DND-41 (cell line): ENCODE results near the gene DPF3.

Experiments used
- ATAC-seq: fragments of 200-7000 bp; cut with Tn5 transposase; 3 replicates; pipeline ENCODE4 v1.9.1; 2021; ENCODE audit warnings: low read depth; ENCODE audit not compliant: insufficient read depth
- DNase-seq: peaks from one replicate; pipeline ENCODE4 v3.0.0-alpha.2; 2020
- H2AFZ ChIP-seq: 2 replicates; pipeline ENCODE4 v1.6.0; 2012; ENCODE audit warnings: low read depth, low read length
- H3K27ac ChIP-seq: 2 replicates; pipeline ENCODE4 v1.5.1; 2012; ENCODE audit warnings: low read length, inconsistent platforms
- H3K27me3 ChIP-seq: fragments of 200-600 bp; sonication (generic); 2 replicates; pipeline ENCODE4 v1.6.0; 2012; ENCODE audit warnings: low read length, mild to moderate bottlenecking, inconsistent platforms; ENCODE audit not compliant: insufficient read depth, poor library complexity
- H3K36me3 ChIP-seq: 2 replicates; pipeline ENCODE4 v1.5.1; 2012; ENCODE audit warnings: low read length, inconsistent platforms; ENCODE audit not compliant: insufficient read depth
- H3K4me1 ChIP-seq: 2 replicates; pipeline ENCODE4 v1.5.1; 2012; ENCODE audit warnings: mild to moderate bottlenecking, low read length; ENCODE audit not compliant: insufficient read depth
- H3K4me2 ChIP-seq: 2 replicates; pipeline ENCODE4 v1.6.0; 2012; ENCODE audit warnings: mild to moderate bottlenecking, moderate library complexity, low read length, inconsistent platforms; ENCODE audit not compliant: insufficient read depth
- H3K4me3 ChIP-seq, 2 experiments: fragments of 200-600 bp in 1 of 2; shearing (Covaris generic) in 1 of 2; 2 replicates each; pipeline ENCODE4 v1.5.1; 2012 to 2016; ENCODE audit warnings: inconsistent platforms in 2 of 2, low read length in 2 of 2, mild to moderate bottlenecking in 2 of 2, low read depth in 1 of 2, moderate library complexity in 1 of 2
- H3K79me2 ChIP-seq: 2 replicates; pipeline ENCODE4 v1.6.0; 2012; ENCODE audit warnings: low read length, inconsistent platforms; ENCODE audit not compliant: insufficient read depth
- H3K9ac ChIP-seq: 2 replicates; pipeline ENCODE4 v1.6.0; 2012; ENCODE audit warnings: low read depth, mild to moderate bottlenecking, inconsistent platforms, low read length, moderate library complexity
- H3K9me3 ChIP-seq: 2 replicates; pipeline ENCODE4 v1.5.1; 2012; ENCODE audit warnings: low read length, moderate library complexity, mild to moderate bottlenecking, inconsistent platforms; ENCODE audit not compliant: insufficient read depth, severe bottlenecking
- H4K20me1 ChIP-seq: 2 replicates; pipeline ENCODE4 v1.6.0; 2012; ENCODE audit warnings: low read length; ENCODE audit not compliant: insufficient read depth
- CTCF ChIP-seq: IDR thresholded peaks from 2 replicates; pipeline ENCODE4 v1.5.1; 2012; ENCODE audit warnings: borderline replicate concordance, low read length, moderate library complexity, mild to moderate bottlenecking; ENCODE audit not compliant: poor library complexity, severe bottlenecking; ENCODE audit errors: extremely low read depth
- EZH2 ChIP-seq: IDR thresholded peaks from 3 replicates; pipeline ENCODE4 v1.6.1; 2012; ENCODE audit warnings: borderline replicate concordance, low read depth, mild to moderate bottlenecking, moderate library complexity, low read length, inconsistent platforms; ENCODE audit not compliant: severe bottlenecking

DPF3 gene

GRCh38 chr14:72662214-72662613, 231.7 kb downstream of the DPF3 start:
- ATAC-seq, result no peak
- H3K4me3 ChIP-seq, result no peak overlapping the region
- no peak overlapping the region for H3K4me2 ChIP-seq
- H3K27ac ChIP-seq, result no peak overlapping the region
- H3K9me3 ChIP-seq, result no peaks in the 10 kb centered on the region
- H3K36me3 ChIP-seq, result no peaks in the 10 kb centered on the region
- H2AFZ ChIP-seq, result no peak overlapping the region
- no peaks in the 10 kb centered on the region for H4K20me1 ChIP-seq
- H3K9ac ChIP-seq, result no peak overlapping the region
- no peak for TF ChIP-seq CTCF
- no peak for TF ChIP-seq EZH2
- H3K79me2 ChIP-seq, result no peaks in the 10 kb centered on the region
- DNase-seq, result no peak
- H3K4me1 ChIP-seq, result no peaks in the 10 kb centered on the region
- H3K27me3 ChIP-seq, result no peaks in the 10 kb centered on the region

GRCh38 chr14:72657214-72657921, 236.5 kb downstream of the DPF3 start:
- Histone ChIP-seq H3K4me1 (no peaks in the 10 kb centered on the region), H3K79me2 (no peaks in the 10 kb centered on the region), H3K27ac (no peak overlapping the region), H2AFZ (no peak overlapping the region), H3K4me3 (no peak overlapping the region), H3K9ac (no peak overlapping the region), H3K4me2 (no peak overlapping the region), H3K27me3 (no peaks in the 10 kb centered on the region), H3K9me3 (no peaks in the 10 kb centered on the region), H4K20me1 (no peaks in the 10 kb centered on the region), H3K36me3 (no peaks in the 10 kb centered on the region)
- TF ChIP-seq CTCF, result no peak
- TF ChIP-seq EZH2, result no peak
- no peak for DNase-seq
- ATAC-seq, result no peak

DNA sequence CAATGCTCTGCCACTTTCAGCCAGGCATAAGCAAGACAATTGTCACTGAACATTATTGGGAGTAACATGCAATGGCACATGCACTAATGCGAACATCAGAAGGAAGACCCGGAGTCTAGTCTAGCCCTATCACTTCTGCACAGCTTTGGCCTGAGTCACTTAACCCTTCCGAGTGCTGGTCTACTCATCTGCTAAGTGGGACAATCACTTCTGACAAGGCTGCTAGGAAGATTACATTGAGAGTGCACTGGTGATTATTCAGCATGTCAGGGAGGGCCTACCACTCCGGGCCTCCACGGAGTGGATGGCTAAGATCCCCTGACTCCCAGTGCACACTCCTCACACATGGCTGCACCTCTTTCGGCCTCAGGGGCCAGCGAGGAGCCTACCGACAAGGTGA, 240.9 kb downstream of the DPF3 start:
- DNase-seq, result no peak
- TF ChIP-seq CTCF, result no peak

More for the DNA sequence above, 240.9 kb downstream of the DPF3 start:
- H4K20me1 ChIP-seq, result no peaks in the 10 kb centered on the region
- no peaks in the 10 kb centered on the region for H3K79me2 ChIP-seq
- no peaks in the 10 kb centered on the region for H3K9me3 ChIP-seq
- H2AFZ ChIP-seq, result no peak overlapping the region
- ATAC-seq, result no peak
- H3K9ac ChIP-seq, result no peak overlapping the region
- no peaks in the 10 kb centered on the region for H3K4me1 ChIP-seq
- H3K27ac ChIP-seq, result no peak overlapping the region
- H3K4me2 ChIP-seq, result no peak overlapping the region
- H3K27me3 ChIP-seq, result peaks cover 13% of the 10 kb centered on the region
- H3K36me3 ChIP-seq, result no peaks in the 10 kb centered on the region
- H3K4me3 ChIP-seq, result no peak overlapping the region
